ENCODE measurements around the gene ASB1. TPM values are rescaled to one million over a fixed set of nuclear protein-coding genes. Genes with fewer than 3 reads are reported as not detected.

ASB1 gene
- total and polyA plus RNA-seq, 2 of the 13 experiments (the other 11 are each of a cell fraction or from before 2014, with no cell fraction given), result 48.6 to 49.2 TPM

- TF ChIP-seq TFDP2 (CRISPR knock-in tag; IDR thresholded peaks at IDR 0.05) (peak; percentile 47; the same call in 1 of the 2 replicates), ZNF687 (CRISPR knock-in tag; IDR thresholded peaks at IDR 0.05) (peak; percentile 77), TARDBP (CRISPR knock-in tag; IDR thresholded peaks at IDR 0.05) (peak; percentile 69; the same call in 1 of the 2 replicates), PRDM10 (CRISPR knock-in tag; IDR thresholded peaks at IDR 0.05; ENCODE audit: low read depth) (peak; percentile 39; the same call in 1 of the 2 replicates), NAIF1 (CRISPR knock-in tag; IDR thresholded peaks at IDR 0.05; ENCODE audit: borderline replicate concordance) (0 out of 2 replicates have a peak, but pooled peaks have one; percentile 61), ZBTB21 (CRISPR knock-in tag; IDR thresholded peaks at IDR 0.05) (no peak), ZNF512B (CRISPR knock-in tag; IDR thresholded peaks at IDR 0.05; ENCODE audit: borderline replicate concordance) (0 out of 2 replicates have a peak, but pooled peaks have one; percentile 26), ZNF614 (CRISPR knock-in tag; IDR thresholded peaks at IDR 0.05; ENCODE audit: borderline replicate concordance) (peak; percentile 57), CCAR2 (optimal IDR thresholded peaks at IDR 0.05; ENCODE audit: low read depth, low read length) (no peak), POLR2A (IDR thresholded peaks at IDR 0.05; ENCODE audit: insufficient read depth in 1 of 2, low read depth in 2 of 2, low read length in 2 of 2) (peak in 1 of 2 experiments; percentile 59; a peak in 1 of 4 replicates), HDAC1 (CRISPR knock-in tag; IDR thresholded peaks at IDR 0.05) (peak; percentile 71), ERF (CRISPR knock-in tag; IDR thresholded peaks at IDR 0.05) (peak; percentile 81), ZBTB37 (CRISPR knock-in tag; IDR thresholded peaks at IDR 0.05) (no peak), KDM5A (IDR thresholded peaks at IDR 0.05; ENCODE audit: borderline replicate concordance, low read length) (peak; percentile 15; the same call in 1 of the 2 replicates)
Observed at GRCh38 chr2:238403632-238404405, 22.9 kb upstream of the ASB1 start (continued).

Data from HepG2 (cell line).